Neural crest cell (in vitro differentiated cells): ENCODE results near the gene CDK6. TPM values are rescaled to one million over a fixed set of nuclear protein-coding genes. Genes with fewer than 3 reads are reported as not detected.

Source experiments
- DNase-seq: peaks from one replicate; pipeline ENCODE4 v3.0.0; 2021; ENCODE audit warnings: low read depth, mixed read lengths, low spot score
- H3K27ac Mint-ChIP-seq: one replicate; pipeline ENCODE4 v1.8.0; 2021; ENCODE audit warnings: mild to moderate bottlenecking, mixed read lengths; ENCODE audit not compliant: unreplicated experiment
- H3K27me3 Mint-ChIP-seq: 2 replicates; pipeline ENCODE4 v1.8.0; 2021; ENCODE audit warnings: low read depth, mild to moderate bottlenecking, mixed read lengths
- H3K36me3 Mint-ChIP-seq: 2 replicates; pipeline ENCODE4 v1.8.0; 2021; ENCODE audit warnings: low read depth, mild to moderate bottlenecking, mixed read lengths
- H3K4me1 Mint-ChIP-seq: 2 replicates; pipeline ENCODE4 v1.8.0; 2021; ENCODE audit warnings: mixed read lengths
- H3K4me3 Mint-ChIP-seq: one replicate; pipeline ENCODE4 v1.8.0; 2021; ENCODE audit warnings: mild to moderate bottlenecking, mixed read lengths
- H3K9me3 Mint-ChIP-seq: 2 replicates; pipeline ENCODE4 v1.8.0; 2021; ENCODE audit warnings: mixed read lengths
- CTCF ChIP-seq: fragments of 200-600 bp; sonication (generic); conservative IDR thresholded peaks from 2 replicates; pipeline ENCODE4 v1.5.0; 2021; ENCODE audit warnings: antibody characterized with exemption, mild to moderate bottlenecking
- total RNA-seq: library from RNA; stranded (reverse); gene quantifications from 2 replicates; pipeline ENCODE4 v1.2.1, GENCODE V29; 2021

CDK6 gene
- total RNA-seq, 1 donor from 2014 or later = 42.9 TPM

- DNase-seq = no peak
- Mint-ChIP-seq H3K27me3 (no peaks in the 10 kb centered on the region), H3K9me3 (no peaks in the 10 kb centered on the region), H3K4me3 (no peak overlapping the region), H3K4me1 (peaks cover 17% of the 10 kb centered on the region), H3K36me3 (peaks cover 21% of the 10 kb centered on the region), H3K27ac (no peak overlapping the region)
- no peak for TF ChIP-seq CTCF
Observed at GRCh38 chr7:92626281-92626809, 210.0 kb downstream of the CDK6 start.

- H3K9me3 Mint-ChIP-seq = no peaks in the 10 kb centered on the region
- no peak for DNase-seq
- no peaks in the 10 kb centered on the region for H3K27me3 Mint-ChIP-seq
- H3K36me3 Mint-ChIP-seq = peaks cover 21% of the 10 kb centered on the region
- peaks cover 21% of the 10 kb centered on the region for H3K4me1 Mint-ChIP-seq
- H3K4me3 Mint-ChIP-seq = no peak overlapping the region
- TF ChIP-seq CTCF = no peak
- H3K27ac Mint-ChIP-seq = no peak overlapping the region
Observed at GRCh38 chr7:92625617-92626016, 210.8 kb downstream of the CDK6 start.

DNA sequence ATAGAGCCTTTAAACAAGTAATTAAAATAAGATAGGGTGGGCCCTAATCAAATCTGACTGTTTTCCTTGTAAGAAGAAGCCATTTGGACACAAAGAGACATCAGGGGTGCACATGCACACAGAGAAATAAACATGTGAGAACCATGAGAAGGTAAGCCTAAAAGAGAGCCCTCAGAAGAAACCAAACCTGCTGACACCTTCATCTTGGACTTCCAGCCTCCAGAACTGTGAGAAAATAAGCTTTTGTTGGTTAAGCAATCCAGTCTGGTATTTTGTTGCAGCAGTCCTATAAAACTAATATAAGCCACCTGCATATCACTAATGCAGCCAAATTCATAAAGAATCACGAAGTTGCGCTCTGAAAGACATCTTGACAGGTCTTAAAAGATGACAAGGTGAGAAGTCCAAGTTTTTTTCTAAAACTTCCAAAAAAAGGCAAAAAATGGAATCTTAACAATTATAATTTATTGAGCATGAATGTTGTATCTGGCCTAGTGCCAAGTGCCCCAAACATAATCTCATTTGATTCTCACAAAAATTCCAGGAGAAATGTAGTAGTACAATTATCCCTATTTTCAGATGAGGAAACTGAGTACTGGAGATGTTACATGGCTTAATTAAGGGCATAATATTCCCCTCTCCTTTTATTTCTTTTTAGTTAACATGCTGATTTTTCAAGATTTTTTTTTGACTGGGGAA, 211.9 kb downstream of the CDK6 start:
- no peak for DNase-seq
- no peak for TF ChIP-seq CTCF
- Mint-ChIP-seq H3K4me3 (no peak overlapping the region), H3K27me3 (no peaks in the 10 kb centered on the region), H3K36me3 (peaks cover 19% of the 10 kb centered on the region), H3K4me1 (peaks cover 21% of the 10 kb centered on the region), H3K27ac (no peak overlapping the region), H3K9me3 (no peaks in the 10 kb centered on the region)

DNA sequence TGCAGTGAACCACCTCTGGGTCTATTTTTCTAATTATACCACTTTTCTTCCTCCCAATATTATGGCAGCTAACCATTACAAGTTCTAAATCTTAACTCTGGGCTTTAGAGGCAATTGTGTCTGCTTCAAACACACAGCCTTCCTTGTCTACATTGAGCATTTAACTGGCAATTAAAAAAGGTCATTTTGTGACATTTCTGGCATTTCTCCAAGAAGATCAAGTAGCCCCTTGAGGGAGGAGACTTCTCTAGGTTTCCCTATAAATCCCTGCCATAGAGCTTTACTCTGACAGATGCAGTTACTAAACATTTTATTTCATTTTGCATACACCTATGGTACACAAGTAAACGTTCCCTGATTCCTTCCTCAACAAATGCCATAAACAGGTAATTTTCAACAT, 212.8 kb downstream of the CDK6 start:
- peaks cover 12% of the 10 kb centered on the region for H3K36me3 Mint-ChIP-seq
- peaks cover 21% of the 10 kb centered on the region for H3K4me1 Mint-ChIP-seq
- H3K9me3 Mint-ChIP-seq = no peaks in the 10 kb centered on the region
- H3K4me3 Mint-ChIP-seq = no peak overlapping the region
- TF ChIP-seq CTCF = no peak
- H3K27me3 Mint-ChIP-seq = no peaks in the 10 kb centered on the region
- DNase-seq = no peak
- H3K27ac Mint-ChIP-seq = no peak overlapping the region

- TF ChIP-seq CTCF = no peak
- H3K27ac Mint-ChIP-seq = no peak overlapping the region
Observed at GRCh38 chr7:92622685-92623084, 213.7 kb downstream of the CDK6 start.

More at GRCh38 chr7:92622685-92623084, 213.7 kb downstream of the CDK6 start:
- H3K9me3 Mint-ChIP-seq = no peaks in the 10 kb centered on the region
- DNase-seq = no peak
- no peaks in the 10 kb centered on the region for H3K27me3 Mint-ChIP-seq
- H3K4me3 Mint-ChIP-seq = no peak overlapping the region
- peaks cover 21% of the 10 kb centered on the region for H3K4me1 Mint-ChIP-seq
- H3K36me3 Mint-ChIP-seq = peaks cover 8% of the 10 kb centered on the region
